NCI-H774 (cell line): ENCODE data around the gene TMPRSS7.

ENCODE experiments used
- DNase-seq: peaks from one replicate; lab custom pipeline; 2025; lab: John Stamatoyannopoulos, UW

The TMPRSS7 gene, protein sequence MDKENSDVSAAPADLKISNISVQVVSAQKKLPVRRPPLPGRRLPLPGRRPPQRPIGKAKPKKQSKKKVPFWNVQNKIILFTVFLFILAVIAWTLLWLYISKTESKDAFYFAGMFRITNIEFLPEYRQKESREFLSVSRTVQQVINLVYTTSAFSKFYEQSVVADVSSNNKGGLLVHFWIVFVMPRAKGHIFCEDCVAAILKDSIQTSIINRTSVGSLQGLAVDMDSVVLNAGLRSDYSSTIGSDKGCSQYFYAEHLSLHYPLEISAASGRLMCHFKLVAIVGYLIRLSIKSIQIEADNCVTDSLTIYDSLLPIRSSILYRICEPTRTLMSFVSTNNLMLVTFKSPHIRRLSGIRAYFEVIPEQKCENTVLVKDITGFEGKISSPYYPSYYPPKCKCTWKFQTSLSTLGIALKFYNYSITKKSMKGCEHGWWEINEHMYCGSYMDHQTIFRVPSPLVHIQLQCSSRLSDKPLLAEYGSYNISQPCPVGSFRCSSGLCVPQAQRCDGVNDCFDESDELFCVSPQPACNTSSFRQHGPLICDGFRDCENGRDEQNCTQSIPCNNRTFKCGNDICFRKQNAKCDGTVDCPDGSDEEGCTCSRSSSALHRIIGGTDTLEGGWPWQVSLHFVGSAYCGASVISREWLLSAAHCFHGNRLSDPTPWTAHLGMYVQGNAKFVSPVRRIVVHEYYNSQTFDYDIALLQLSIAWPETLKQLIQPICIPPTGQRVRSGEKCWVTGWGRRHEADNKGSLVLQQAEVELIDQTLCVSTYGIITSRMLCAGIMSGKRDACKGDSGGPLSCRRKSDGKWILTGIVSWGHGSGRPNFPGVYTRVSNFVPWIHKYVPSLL

GRCh38 chr3:112034436-112034835 is at the start of gene TMPRSS7:
TMPRSS7 (plus strand) TSS chr3:112034736; CDS start chr3:112034846, 110 bp downstream.
- DNase-seq, result no peak

- DNase-seq, result no peak
Measured at GRCh38 chr3:111986800-111987199, 47.7 kb upstream of the TMPRSS7 start.

DNA sequence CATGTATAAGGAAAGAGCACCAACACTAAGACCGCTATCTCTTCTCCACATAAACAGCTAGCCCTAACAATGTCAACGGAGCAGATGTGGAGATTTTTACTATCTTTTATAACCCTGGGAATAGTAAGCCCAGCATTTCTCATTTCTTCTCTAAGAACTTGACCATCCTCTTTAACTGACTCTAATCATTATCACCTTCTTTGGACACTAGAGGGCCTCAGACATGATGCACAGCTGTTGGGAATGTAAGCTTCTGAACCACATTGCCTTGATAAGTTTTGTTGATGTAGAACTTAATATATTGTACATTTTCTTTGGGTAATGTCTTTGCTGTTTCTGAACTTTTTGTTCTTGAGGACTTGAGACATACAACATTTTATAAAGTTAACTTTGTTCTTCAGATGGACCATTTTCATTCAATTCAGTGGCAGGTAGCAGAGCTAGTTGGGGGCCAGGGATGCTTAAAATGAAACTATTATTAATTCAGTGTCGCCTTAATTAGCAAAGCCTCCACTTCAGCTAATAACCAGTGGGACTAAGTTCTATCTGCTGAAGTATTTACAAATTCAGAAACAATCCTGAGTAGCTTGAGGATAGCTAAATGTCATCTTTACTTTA is 45.4 kb upstream of the TMPRSS7 start:
- peak; percentile 14 for DNase-seq

DNA sequence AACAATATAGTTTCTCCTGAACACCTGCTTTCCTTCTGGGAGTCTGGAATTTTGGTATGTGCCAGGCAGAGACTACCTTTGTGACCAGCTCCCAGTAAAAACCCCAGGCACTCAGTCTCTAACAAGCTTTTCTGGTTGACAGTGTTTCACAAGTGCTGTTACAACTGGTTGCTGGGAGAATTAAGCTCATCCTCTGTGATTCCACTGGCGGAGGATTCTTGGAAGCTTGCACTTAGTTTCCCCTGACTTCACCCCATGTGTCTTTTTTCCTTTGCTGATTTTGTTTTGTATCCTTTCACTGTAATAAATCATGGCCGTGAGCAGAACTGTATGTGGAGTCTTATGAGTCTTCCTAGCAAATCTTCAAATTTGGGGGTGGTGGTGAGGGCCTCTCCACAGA is 41.5 kb upstream of the TMPRSS7 start:
- DNase-seq, result no peak

GRCh38 chr3:111998636-111999483 is 35.7 kb upstream of the TMPRSS7 start, which contains the start of gene TAGLN3:
TAGLN3 (plus strand) TSS chr3:111998922; CDS start chr3:111999423, 501 bp downstream.
- DNase-seq, result peak; percentile 31

DNA sequence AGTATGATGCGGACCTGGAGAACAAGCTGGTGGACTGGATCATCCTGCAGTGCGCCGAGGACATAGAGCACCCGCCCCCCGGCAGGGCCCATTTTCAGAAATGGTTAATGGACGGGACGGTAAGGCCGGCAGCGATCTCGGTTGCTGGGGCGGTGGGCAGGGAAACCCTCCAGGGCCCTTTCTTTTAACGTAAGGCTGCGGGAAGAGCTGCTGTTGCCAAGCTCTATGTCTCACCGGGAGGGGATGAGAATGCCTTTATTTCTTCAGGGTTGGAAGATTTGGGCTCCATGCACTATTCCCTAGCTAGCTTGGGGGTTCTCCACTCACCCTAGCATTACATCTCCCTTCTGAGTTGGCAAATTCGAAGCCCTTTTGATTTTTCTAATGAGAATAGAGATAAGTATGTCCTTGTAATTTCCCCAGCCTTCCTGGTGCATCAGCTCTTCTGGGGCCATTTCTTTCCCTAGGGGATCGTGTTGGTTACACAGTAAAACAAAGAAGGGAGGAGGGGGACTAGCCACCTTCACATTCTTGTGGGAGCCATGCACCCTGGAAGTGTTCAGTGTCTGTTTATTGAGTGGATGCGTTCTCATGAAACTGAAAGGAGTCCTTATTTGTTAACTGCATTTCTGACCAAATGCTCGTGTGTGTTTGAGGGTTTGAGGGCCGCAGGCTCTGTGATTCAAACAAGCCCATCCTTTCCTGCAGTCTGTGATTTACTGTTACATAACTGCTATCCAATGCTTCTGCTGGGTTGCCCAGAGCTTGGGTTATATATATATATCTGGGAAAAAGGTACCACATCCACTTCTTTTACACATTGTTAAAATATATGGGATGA is 34.8 kb upstream of the TMPRSS7 start:
- DNase-seq, result no peak

DNA sequence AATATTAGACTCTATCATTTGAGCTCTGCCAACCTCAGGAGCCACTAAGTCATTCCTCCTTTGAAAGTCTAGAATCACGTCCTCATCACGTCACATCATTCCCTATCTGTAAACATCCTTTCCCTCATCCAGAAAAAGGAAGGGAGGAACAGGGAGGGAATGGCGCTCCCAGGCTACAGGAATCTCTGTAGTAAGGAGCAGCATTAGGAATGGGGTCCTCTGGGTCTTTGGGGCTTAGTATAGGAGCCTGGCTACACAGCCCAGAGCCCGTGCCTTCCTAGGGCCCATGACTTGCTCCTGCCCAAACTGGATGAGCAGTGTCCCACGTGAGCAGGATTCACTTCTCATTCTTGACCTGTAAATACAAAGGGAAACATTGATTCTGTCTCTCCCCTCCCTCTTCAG is 34.2 kb upstream of the TMPRSS7 start:
- no peak for DNase-seq

GRCh38 chr3:112000966-112001365 is 33.6 kb upstream of the TMPRSS7 start:
- DNase-seq, result no peak

DNA sequence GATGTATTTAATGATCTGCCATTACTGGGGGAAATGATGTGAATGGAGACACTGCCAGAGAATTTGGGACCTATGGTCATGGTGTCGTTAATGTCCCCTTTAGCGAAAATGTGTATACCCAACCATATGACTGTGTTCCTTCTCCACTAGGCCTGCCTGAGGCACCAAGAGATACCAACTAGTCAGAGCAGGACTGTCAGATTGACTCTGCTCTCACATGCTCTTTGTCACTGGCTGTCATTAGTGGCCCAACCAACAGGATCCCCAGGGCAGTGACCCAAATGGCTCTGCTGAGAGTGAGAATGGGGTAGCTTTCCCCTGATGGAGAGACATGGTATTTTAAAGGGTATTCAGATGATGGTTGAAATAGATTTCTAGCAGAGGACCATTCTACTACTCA is 33.0 kb upstream of the TMPRSS7 start:
- no peak for DNase-seq

GRCh38 chr3:112002096-112002971 is 32.2 kb upstream of the TMPRSS7 start:
- DNase-seq, result no peak

- no peak for DNase-seq
Measured at GRCh38 chr3:112003321-112004080, 31.0 kb upstream of the TMPRSS7 start.

GRCh38 chr3:112004187-112004586 is 30.3 kb upstream of the TMPRSS7 start:
- DNase-seq, result no peak

DNA sequence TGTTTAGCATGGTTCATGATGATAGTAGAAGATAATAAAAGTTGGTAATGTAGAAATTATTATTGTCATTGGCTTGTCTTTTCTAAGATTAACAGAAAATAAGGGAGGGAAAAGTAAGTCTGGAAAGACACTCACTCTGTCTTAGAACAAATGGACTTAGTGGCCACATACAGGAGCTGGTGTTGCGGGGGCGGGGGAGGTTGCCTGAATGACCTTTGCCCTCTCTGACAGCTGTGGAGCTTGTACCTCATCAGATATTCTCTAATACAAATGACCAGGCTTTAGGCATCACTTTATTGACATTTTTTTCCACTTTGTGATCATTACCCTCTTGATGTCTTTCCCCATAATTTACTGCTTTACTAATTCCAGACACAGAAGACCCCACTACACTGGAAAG is 29.9 kb upstream of the TMPRSS7 start:
- DNase-seq, result no peak

- DNase-seq, result no peak
Measured at GRCh38 chr3:112005091-112005672, 29.4 kb upstream of the TMPRSS7 start.

GRCh38 chr3:112007633-112008032 is 26.9 kb upstream of the TMPRSS7 start:
- no peak for DNase-seq

- DNase-seq, result no peak
Measured at GRCh38 chr3:112009670-112010069, 24.9 kb upstream of the TMPRSS7 start.

- DNase-seq, result no peak
Measured at GRCh38 chr3:112010636-112011035, 23.9 kb upstream of the TMPRSS7 start.

- no peak for DNase-seq
Measured at GRCh38 chr3:112011376-112011940, 23.1 kb upstream of the TMPRSS7 start.
